Putamen (tissue), 1 donor: ENCODE data around the gene PRB4.
"Not testable (repeated sequence)": the region's sequence is repeated elsewhere in the genome, so short reads cannot be mapped to it uniquely, and the experiment has no call there.

Experiments
- DNase-seq: peaks from one replicate; pipeline ENCODE4 v3.0.0-alpha.2; 2016; ENCODE audit warnings: low spot score

The PRB4 gene

GRCh38 chr12:11310336-11310735, at the start of gene PRB4:
PRB4 (minus strand) TSS chr12:11310436; CDS start chr12:11310398, 38 bp downstream.
- DNase-seq: no peak

- not testable (repeated sequence) for DNase-seq
Measured at GRCh38 chr12:11351736-11352135, 41.5 kb upstream of the PRB4 start.

- no peak for DNase-seq
Measured at GRCh38 chr12:11348439-11348838, 38.2 kb upstream of the PRB4 start.

- no peak for DNase-seq
Measured at GRCh38 chr12:11347810-11348209, 37.6 kb upstream of the PRB4 start.

GRCh38 chr12:11344500-11344899, 34.3 kb upstream of the PRB4 start:
- no peak for DNase-seq

GRCh38 chr12:11324426-11324825, 14.2 kb upstream of the PRB4 start:
- no peak for DNase-seq

- no peak for DNase-seq
Measured at GRCh38 chr12:11321980-11322379, 11.7 kb upstream of the PRB4 start.

- no peak for DNase-seq
Measured at GRCh38 chr12:11307143-11307542, 3.1 kb downstream of the PRB4 start.

- no peak for DNase-seq
Measured at GRCh38 chr12:11273449-11273848, 36.8 kb downstream of the PRB4 start.

- DNase-seq: no peak
Measured at GRCh38 chr12:11269607-11270006, 40.6 kb downstream of the PRB4 start, which contains the start of gene PRB3. PRB3 (minus strand) TSS chr12:11269707; CDS start chr12:11269669, 38 bp downstream.

- DNase-seq: no peak
Measured at GRCh38 chr12:11264501-11264900, 45.7 kb downstream of the PRB4 start.
